GM23338 (cell line): ENCODE measurements around the gene TYRO3. TPM values are rescaled to one million over a fixed set of nuclear protein-coding genes. Genes with fewer than 3 reads are reported as not detected.

ENCODE experiments used
- ATAC-seq: fragments of 200-7000 bp; cut with Tn5 transposase; 3 replicates; pipeline ENCODE4 v1.9.1; 2020
- DNase-seq: peaks from one replicate; pipeline ENCODE4 v3.0.0-alpha.2; 2015; ENCODE audit warnings: low spot score
- H2AFZ ChIP-seq: fragments of 200-600 bp; sonication (generic); 2 replicates; pipeline ENCODE4 v1.8.0; 2016; ENCODE audit warnings: antibody characterized with exemption, mild to moderate bottlenecking, moderate library complexity
- H3F3A ChIP-seq: fragments of 200-600 bp; sonication (generic); replicated peaks from 2 replicates; pipeline ENCODE4 v1.8.0; 2017; ENCODE audit warnings: antibody characterized with exemption, mixed run types, low read depth
- H3K27ac ChIP-seq: fragments of 200-600 bp; sonication (generic); 2 replicates; pipeline ENCODE4 v1.6.1; 2016; ENCODE audit warnings: low read depth
- H3K27me3 ChIP-seq: fragments of 200-600 bp; sonication (generic); 2 replicates; pipeline ENCODE4 v1.8.0; 2016; ENCODE audit warnings: mild to moderate bottlenecking, mixed run types, moderate library complexity; ENCODE audit not compliant: insufficient read depth
- H3K36me3 ChIP-seq: fragments of 200-600 bp; sonication (generic); 2 replicates; pipeline ENCODE4 v1.8.0; 2016; ENCODE audit warnings: mild to moderate bottlenecking; ENCODE audit not compliant: insufficient read depth
- H3K4me1 ChIP-seq: fragments of 200-600 bp; sonication (generic); 2 replicates; pipeline ENCODE4 v1.8.0; 2016; ENCODE audit warnings: mild to moderate bottlenecking, moderate library complexity; ENCODE audit not compliant: insufficient read depth
- H3K4me2 ChIP-seq: fragments of 200-600 bp; sonication (generic); 2 replicates; pipeline ENCODE4 v1.7.1; 2017; ENCODE audit warnings: mixed run types
- H3K4me3 ChIP-seq: fragments of 200-600 bp; sonication (generic); 2 replicates; pipeline ENCODE4 v1.6.1; 2016; ENCODE audit warnings: mixed run types
- H3K79me2 ChIP-seq: fragments of 200-600 bp; sonication (generic); replicated peaks from 2 replicates; pipeline ENCODE4 v1.8.0; 2017; ENCODE audit warnings: mild to moderate bottlenecking; ENCODE audit not compliant: insufficient read depth
- H3K9me2 ChIP-seq: fragments of 200-600 bp; sonication (generic); 2 replicates; pipeline ENCODE4 v1.8.0; 2017; ENCODE audit not compliant: insufficient read depth
- H4K20me1 ChIP-seq: fragments of 200-600 bp; sonication (generic); replicated peaks from 2 replicates; pipeline ENCODE4 v1.8.0; 2017; ENCODE audit warnings: mild to moderate bottlenecking; ENCODE audit not compliant: insufficient read depth
- H3K27ac Mint-ChIP-seq: 2 replicates; pipeline ENCODE4 v1.8.0; 2020; ENCODE audit warnings: inconsistent platforms, mild to moderate bottlenecking, moderate library complexity, mixed read lengths
- H3K27me3 Mint-ChIP-seq: 3 replicates; pipeline ENCODE4 v1.8.0; 2022; ENCODE audit warnings: low read depth, mild to moderate bottlenecking, moderate library complexity, mixed read lengths, inconsistent platforms; ENCODE audit not compliant: insufficient read depth, poor library complexity
- H3K36me3 Mint-ChIP-seq: 3 replicates; pipeline ENCODE4 v1.8.0; 2021; ENCODE audit warnings: low read depth, mild to moderate bottlenecking, inconsistent platforms, moderate library complexity, mixed read lengths
- H3K4me1 Mint-ChIP-seq: 3 replicates; pipeline ENCODE4 v1.8.0; 2020; ENCODE audit warnings: mild to moderate bottlenecking, inconsistent platforms, mixed read lengths
- H3K4me3 Mint-ChIP-seq: 3 replicates; pipeline ENCODE4 v1.8.0; 2021; ENCODE audit warnings: moderate library complexity, mild to moderate bottlenecking, inconsistent platforms, mixed read lengths
- H3K9me3 Mint-ChIP-seq: 3 replicates; pipeline ENCODE4 v1.8.0; 2020; ENCODE audit warnings: moderate library complexity, mild to moderate bottlenecking, inconsistent platforms, mixed read lengths
- EZH2phosphoT487 ChIP-seq: fragments of 200-600 bp; sonication (generic); IDR thresholded peaks from one replicate; pipeline ENCODE4 v1.8.1; 2018; ENCODE audit warnings: antibody characterized with exemption; ENCODE audit not compliant: unreplicated experiment
- JUNB ChIP-seq: IDR thresholded peaks from one replicate; pipeline ENCODE4 v1.6.1; 2016; ENCODE audit warnings: antibody characterized with exemption; ENCODE audit not compliant: unreplicated experiment
- NANOG ChIP-seq: IDR thresholded peaks from 2 replicates; pipeline ENCODE4 v1.6.1; 2016; ENCODE audit warnings: antibody characterized with exemption, borderline replicate concordance
- POLR2AphosphoS5 ChIP-seq: IDR thresholded peaks from 2 replicates; pipeline ENCODE4 v1.6.1; 2016; ENCODE audit warnings: antibody characterized with exemption, low read depth
- polyA plus RNA-seq: library from polyadenylated mRNA; unstranded; fragments of >200 nt; fragmentation: Nextera tagmentation; extraction: Ambion mirVana; gene quantifications from 2 replicates; pipeline ENCODE4 v1.2.1, GENCODE V29; 2016
- total RNA-seq: library from RNA; depleted of rRNA; stranded (reverse); fragments of >200 nt; shearing (Covaris generic); gene quantifications from 2 replicates; pipeline ENCODE4 v1.2.3, GENCODE V29; 2014
- TF ChIP-seq, protein P1 (sequence below): IDR thresholded peaks from one replicate; pipeline ENCODE4 v1.6.1; 2018; ENCODE audit warnings: antibody characterized with exemption; ENCODE audit not compliant: unreplicated experiment
- TF ChIP-seq, protein P2 (sequence below): IDR thresholded peaks from 2 replicates; pipeline ENCODE4 v1.6.1; 2016; ENCODE audit warnings: antibody characterized with exemption
- TF ChIP-seq, protein P3 (sequence below), 2 experiments: fragments of 200-600 bp in 1 of 2; sonication (generic) in 1 of 2; conservative IDR thresholded peaks; 2 replicates each; pipeline versions ENCODE4 v1.5.1 to v1.6.1; 2016 to 2017; ENCODE audit warnings: antibody characterized with exemption in 2 of 2, low read depth in 2 of 2, mild to moderate bottlenecking in 2 of 2, moderate library complexity in 1 of 2
- TF ChIP-seq, protein P4 (sequence below): fragments of 250-450 bp; sonication (Bioruptor Pico); IDR thresholded peaks from 2 replicates; pipeline ENCODE4 v1.5.0; 2020; ENCODE audit warnings: mild to moderate bottlenecking, moderate library complexity

The TYRO3 gene
- total and polyA plus RNA-seq, 2 experiments from 2014 or later, result 32.6 to 61.0 TPM

DNA sequence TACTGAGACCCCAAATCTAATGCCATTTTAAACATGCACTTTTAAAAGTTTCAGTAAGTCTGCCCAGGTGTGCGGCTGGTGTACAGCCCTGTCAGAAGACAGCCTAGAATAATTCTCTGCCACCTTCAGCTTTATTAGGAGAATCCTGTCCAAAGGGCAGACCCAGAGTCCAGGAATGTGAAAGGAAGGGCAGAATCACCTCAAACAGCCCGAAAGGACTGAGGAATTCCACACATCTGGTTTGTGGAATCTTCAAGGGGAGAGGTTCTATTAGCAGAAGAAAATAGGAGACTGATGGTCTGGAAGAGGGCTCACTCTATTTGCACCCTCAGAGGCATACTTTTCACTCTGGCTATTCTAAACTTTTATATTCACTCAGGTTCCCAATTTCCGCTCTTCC lies 46.6 kb downstream of the TYRO3 start (continued):
- TF ChIP-seq NANOG, result no peak
- TF ChIP-seq, protein P1, sequence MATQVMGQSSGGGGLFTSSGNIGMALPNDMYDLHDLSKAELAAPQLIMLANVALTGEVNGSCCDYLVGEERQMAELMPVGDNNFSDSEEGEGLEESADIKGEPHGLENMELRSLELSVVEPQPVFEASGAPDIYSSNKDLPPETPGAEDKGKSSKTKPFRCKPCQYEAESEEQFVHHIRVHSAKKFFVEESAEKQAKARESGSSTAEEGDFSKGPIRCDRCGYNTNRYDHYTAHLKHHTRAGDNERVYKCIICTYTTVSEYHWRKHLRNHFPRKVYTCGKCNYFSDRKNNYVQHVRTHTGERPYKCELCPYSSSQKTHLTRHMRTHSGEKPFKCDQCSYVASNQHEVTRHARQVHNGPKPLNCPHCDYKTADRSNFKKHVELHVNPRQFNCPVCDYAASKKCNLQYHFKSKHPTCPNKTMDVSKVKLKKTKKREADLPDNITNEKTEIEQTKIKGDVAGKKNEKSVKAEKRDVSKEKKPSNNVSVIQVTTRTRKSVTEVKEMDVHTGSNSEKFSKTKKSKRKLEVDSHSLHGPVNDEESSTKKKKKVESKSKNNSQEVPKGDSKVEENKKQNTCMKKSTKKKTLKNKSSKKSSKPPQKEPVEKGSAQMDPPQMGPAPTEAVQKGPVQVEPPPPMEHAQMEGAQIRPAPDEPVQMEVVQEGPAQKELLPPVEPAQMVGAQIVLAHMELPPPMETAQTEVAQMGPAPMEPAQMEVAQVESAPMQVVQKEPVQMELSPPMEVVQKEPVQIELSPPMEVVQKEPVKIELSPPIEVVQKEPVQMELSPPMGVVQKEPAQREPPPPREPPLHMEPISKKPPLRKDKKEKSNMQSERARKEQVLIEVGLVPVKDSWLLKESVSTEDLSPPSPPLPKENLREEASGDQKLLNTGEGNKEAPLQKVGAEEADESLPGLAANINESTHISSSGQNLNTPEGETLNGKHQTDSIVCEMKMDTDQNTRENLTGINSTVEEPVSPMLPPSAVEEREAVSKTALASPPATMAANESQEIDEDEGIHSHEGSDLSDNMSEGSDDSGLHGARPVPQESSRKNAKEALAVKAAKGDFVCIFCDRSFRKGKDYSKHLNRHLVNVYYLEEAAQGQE, result no peak
- TF ChIP-seq, protein P2, sequence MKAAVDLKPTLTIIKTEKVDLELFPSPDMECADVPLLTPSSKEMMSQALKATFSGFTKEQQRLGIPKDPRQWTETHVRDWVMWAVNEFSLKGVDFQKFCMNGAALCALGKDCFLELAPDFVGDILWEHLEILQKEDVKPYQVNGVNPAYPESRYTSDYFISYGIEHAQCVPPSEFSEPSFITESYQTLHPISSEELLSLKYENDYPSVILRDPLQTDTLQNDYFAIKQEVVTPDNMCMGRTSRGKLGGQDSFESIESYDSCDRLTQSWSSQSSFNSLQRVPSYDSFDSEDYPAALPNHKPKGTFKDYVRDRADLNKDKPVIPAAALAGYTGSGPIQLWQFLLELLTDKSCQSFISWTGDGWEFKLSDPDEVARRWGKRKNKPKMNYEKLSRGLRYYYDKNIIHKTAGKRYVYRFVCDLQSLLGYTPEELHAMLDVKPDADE, result no peak
- no peak for TF ChIP-seq EZH2phosphoT487
- TF ChIP-seq JUNB, result no peak

DNA sequence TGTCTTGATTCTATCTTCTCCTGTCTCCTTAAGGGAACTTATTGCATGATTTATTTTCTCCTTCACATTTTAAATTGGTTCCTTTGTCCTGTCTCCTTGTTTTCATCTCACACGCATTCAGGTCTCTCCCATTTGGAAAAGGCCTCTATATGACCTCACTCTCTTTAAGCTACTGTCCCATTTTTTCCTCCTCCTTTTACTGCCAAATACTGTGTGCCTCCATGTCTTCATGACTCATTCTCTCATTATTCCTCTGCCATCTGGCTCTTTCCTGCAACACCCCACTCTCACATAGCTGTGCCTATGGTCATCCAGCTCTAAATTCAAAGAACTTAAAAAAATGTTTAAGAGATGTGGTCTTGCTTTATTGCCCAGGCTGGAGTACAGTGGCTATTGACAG lies 48.0 kb downstream of the TYRO3 start:
- Histone ChIP-seq H3K36me3 (no peaks in the 10 kb centered on the region), H3F3A (no peaks in the 10 kb centered on the region), H3K27me3 (no peaks in the 10 kb centered on the region), H3K27ac (no peak overlapping the region), H3K79me2 (no peaks in the 10 kb centered on the region), H3K4me3 (no peak overlapping the region), H3K9me2 (no peaks in the 10 kb centered on the region), H3K4me1 (no peaks in the 10 kb centered on the region), H2AFZ (no peak overlapping the region), H4K20me1 (no peaks in the 10 kb centered on the region), H3K4me2 (no peak overlapping the region)
- no peak for DNase-seq
- TF ChIP-seq, protein P3, sequence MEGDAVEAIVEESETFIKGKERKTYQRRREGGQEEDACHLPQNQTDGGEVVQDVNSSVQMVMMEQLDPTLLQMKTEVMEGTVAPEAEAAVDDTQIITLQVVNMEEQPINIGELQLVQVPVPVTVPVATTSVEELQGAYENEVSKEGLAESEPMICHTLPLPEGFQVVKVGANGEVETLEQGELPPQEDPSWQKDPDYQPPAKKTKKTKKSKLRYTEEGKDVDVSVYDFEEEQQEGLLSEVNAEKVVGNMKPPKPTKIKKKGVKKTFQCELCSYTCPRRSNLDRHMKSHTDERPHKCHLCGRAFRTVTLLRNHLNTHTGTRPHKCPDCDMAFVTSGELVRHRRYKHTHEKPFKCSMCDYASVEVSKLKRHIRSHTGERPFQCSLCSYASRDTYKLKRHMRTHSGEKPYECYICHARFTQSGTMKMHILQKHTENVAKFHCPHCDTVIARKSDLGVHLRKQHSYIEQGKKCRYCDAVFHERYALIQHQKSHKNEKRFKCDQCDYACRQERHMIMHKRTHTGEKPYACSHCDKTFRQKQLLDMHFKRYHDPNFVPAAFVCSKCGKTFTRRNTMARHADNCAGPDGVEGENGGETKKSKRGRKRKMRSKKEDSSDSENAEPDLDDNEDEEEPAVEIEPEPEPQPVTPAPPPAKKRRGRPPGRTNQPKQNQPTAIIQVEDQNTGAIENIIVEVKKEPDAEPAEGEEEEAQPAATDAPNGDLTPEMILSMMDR (conservative IDR thresholded peaks at IDR 0.05; ENCODE audit: low read depth in 2 of 2), result no peak
- Mint-ChIP-seq H3K4me1 (peaks cover 8% of the 10 kb centered on the region; the same call in 2 of the 3 replicates), H3K9me3 (no peaks in the 10 kb centered on the region; the same call in 2 of the 3 replicates), H3K27ac (no peak overlapping the region), H3K36me3 (no peaks in the 10 kb centered on the region), H3K27me3 (peaks cover 7% of the 10 kb centered on the region), H3K4me3 (no peak overlapping the region)
- ATAC-seq, result no peak

DNA sequence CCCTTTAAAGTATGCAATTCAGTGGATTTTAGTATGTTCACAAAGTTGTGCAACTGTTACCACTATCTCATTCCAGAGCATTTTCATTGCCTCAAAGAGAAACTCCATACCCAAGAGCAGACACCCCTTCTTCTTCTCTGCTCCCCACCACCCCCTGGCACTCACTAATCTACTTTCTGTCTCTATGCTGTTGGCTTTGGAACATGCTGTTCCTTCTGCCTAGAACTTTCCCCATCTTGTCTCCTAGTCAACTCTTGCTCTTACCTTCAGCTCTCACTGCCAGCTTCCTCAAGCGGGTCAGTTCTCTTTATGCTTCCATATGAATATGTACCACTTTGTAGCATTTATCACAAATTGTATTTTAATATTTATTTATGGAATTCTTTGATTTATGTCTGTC lies 50.1 kb downstream of the TYRO3 start:
- H3K4me1 ChIP-seq, result no peaks in the 10 kb centered on the region
- DNase-seq (no peak), ATAC-seq (no peak)
- Mint-ChIP-seq H3K27ac (no peak overlapping the region), H3K36me3 (no peaks in the 10 kb centered on the region), H3K27me3 (peaks cover 3% of the 10 kb centered on the region), H3K4me1 (peaks cover 6% of the 10 kb centered on the region; the same call in 2 of the 3 replicates), H3K4me3 (no peak overlapping the region), H3K9me3 (no peaks in the 10 kb centered on the region; the same call in 2 of the 3 replicates)
- no peaks in the 10 kb centered on the region for H3K9me2 ChIP-seq
- no peak overlapping the region for H2AFZ ChIP-seq
- H3K27me3 ChIP-seq, result no peaks in the 10 kb centered on the region
- H3K27ac ChIP-seq, result no peak overlapping the region
- H3K79me2 ChIP-seq, result no peaks in the 10 kb centered on the region
- no peaks in the 10 kb centered on the region for H4K20me1 ChIP-seq
- no peak overlapping the region for H3K4me3 ChIP-seq
- H3K4me2 ChIP-seq, result no peak overlapping the region
- no peaks in the 10 kb centered on the region for H3F3A ChIP-seq
- H3K36me3 ChIP-seq, result no peaks in the 10 kb centered on the region
- no peak for TF ChIP-seq POLR2AphosphoS5
- TF ChIP-seq, protein P4, sequence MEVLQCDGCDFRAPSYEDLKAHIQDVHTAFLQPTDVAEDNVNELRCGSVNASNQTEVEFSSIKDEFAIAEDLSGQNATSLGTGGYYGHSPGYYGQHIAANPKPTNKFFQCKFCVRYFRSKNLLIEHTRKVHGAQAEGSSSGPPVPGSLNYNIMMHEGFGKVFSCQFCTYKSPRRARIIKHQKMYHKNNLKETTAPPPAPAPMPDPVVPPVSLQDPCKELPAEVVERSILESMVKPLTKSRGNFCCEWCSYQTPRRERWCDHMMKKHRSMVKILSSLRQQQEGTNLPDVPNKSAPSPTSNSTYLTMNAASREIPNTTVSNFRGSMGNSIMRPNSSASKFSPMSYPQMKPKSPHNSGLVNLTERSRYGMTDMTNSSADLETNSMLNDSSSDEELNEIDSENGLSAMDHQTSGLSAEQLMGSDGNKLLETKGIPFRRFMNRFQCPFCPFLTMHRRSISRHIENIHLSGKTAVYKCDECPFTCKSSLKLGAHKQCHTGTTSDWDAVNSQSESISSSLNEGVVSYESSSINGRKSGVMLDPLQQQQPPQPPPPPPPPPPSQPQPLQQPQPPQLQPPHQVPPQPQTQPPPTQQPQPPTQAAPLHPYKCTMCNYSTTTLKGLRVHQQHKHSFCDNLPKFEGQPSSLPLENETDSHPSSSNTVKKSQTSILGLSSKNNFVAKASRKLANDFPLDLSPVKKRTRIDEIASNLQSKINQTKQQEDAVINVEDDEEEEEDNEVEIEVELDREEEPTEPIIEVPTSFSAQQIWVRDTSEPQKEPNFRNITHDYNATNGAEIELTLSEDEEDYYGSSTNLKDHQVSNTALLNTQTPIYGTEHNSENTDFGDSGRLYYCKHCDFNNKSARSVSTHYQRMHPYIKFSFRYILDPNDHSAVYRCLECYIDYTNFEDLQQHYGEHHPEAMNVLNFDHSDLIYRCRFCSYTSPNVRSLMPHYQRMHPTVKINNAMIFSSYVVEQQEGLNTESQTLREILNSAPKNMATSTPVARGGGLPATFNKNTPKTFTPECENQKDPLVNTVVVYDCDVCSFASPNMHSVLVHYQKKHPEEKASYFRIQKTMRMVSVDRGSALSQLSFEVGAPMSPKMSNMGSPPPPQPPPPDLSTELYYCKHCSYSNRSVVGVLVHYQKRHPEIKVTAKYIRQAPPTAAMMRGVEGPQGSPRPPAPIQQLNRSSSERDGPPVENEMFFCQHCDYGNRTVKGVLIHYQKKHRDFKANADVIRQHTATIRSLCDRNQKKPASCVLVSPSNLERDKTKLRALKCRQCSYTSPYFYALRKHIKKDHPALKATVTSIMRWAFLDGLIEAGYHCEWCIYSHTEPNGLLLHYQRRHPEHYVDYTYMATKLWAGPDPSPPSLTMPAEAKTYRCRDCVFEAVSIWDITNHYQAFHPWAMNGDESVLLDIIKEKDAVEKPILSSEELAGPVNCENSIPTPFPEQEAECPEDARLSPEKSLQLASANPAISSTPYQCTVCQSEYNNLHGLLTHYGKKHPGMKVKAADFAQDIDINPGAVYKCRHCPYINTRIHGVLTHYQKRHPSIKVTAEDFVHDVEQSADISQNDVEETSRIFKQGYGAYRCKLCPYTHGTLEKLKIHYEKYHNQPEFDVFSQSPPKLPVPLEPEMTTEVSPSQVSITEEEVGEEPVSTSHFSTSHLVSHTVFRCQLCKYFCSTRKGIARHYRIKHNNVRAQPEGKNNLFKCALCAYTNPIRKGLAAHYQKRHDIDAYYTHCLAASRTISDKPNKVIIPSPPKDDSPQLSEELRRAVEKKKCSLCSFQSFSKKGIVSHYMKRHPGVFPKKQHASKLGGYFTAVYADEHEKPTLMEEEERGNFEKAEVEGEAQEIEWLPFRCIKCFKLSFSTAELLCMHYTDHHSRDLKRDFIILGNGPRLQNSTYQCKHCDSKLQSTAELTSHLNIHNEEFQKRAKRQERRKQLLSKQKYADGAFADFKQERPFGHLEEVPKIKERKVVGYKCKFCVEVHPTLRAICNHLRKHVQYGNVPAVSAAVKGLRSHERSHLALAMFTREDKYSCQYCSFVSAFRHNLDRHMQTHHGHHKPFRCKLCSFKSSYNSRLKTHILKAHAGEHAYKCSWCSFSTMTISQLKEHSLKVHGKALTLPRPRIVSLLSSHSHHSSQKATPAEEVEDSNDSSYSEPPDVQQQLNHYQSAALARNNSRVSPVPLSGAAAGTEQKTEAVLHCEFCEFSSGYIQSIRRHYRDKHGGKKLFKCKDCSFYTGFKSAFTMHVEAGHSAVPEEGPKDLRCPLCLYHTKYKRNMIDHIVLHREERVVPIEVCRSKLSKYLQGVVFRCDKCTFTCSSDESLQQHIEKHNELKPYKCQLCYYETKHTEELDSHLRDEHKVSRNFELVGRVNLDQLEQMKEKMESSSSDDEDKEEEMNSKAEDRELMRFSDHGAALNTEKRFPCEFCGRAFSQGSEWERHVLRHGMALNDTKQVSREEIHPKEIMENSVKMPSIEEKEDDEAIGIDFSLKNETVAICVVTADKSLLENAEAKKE, result no peak
